HT-29 (cell line): ENCODE results near the gene ZNF766. TPM values are rescaled to one million over a fixed set of nuclear protein-coding genes. Genes with fewer than 3 reads are reported as not detected.
A peak's percentile ranks its signal among the peaks of the same experiment; 100 is the strongest.
"Not testable (repeated sequence)": the region's sequence is repeated elsewhere in the genome, so short reads cannot be mapped to it uniquely, and the experiment has no call there.

Source experiments
- DNase-seq: peaks from one replicate; pipeline ENCODE4 v3.0.0-alpha.2; 2015; ENCODE audit warnings: low spot score
- total RNA-seq: library from RNA; depleted of rRNA; stranded (reverse); fragments of >200 nt; shearing (Covaris generic); gene quantifications from 2 replicates; pipeline ENCODE4 v1.2.3, GENCODE V29; 2014; rRNA removed

Gene ZNF766
- total RNA-seq = 6.1 and 9.2 TPM in 2 replicates

DNA sequence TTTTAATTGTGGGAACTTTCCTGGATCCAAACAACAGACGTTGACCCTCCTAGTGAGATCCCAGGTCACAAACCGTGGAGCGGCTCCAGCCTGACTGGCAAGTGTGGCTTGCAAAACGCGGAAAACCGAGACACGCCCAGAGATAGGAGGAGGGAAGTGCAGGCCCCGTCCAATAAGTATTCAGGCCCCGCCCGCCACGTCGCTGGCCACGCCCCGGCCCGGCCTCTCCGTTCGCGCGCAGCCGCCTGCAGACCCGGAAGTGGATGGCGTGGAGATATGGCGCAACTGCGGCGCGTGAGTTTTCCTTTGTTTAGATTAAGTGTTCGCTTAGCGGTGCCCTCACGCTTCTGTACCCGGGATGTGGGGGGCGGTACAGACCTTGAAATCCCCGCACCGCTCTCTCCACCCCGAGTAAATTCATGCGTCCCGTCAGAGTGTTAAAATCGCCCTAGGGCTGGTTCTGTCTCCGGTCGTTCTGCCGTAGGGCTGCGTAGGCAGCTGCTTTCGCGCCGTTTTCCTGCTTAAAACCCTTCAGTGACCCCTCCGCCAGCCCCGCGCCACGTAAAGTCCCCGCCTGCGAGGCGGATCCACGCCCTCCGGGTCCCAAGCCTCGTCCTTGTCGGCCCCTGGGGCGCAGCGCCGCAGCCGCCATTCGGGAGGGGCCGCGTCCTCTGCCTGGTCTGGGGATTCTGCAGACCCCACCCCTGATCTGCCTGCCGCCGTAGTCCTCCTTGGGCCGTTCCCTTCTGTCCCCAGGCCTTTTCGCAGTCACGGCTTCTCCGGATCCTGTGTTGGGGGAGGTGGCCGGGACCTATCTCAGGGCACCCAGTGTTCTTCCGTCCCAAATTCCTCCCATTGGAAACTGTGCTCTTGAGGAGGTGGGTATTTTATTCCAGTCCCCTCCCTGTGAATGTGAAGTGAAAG lies at the start of gene ZNF766:
TSS of gene ZNF766 (plus strand) at position 250 of the 924 bp plus-strand sequence. CDS start at position 277, 27 bp downstream.
- peak; percentile 98 for DNase-seq

DNA sequence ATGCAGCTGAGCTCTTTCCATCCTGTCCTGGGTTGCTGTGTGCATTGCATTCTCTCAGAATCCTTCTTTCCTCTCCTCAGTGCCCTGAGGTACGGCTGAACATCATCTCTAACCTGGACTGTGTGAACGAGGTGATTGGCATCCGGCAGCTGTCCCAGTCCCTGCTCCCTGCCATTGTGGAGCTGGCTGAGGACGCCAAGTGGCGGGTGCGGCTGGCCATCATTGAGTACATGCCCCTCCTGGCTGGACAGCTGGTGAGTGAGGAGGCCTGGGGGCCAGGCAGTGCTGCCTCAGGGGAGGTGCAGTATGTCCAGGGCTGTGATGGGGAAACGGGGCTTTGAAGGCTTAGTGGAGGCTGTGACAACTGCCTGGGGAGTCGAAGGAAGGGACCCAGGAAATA lies 49.8 kb upstream of the ZNF766 start:
- DNase-seq = no peak

DNA sequence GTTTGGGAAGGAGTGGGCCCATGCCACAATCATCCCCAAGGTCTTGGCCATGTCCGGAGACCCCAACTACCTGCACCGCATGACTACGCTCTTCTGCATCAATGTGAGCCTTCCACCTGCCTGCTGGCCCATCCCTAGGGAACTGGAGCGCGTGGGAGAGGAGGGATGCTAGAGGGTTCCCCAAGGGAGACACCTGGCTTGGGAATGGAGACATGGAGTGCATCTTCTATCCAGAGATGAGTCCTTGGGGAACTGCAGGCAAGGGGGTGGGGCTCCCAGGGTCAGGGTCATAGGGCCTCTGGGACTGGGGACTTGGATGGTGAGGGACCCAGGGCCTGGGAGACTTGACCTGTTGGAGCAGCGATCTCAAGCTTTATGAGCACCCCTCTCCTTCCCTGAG lies 48.4 kb upstream of the ZNF766 start:
- DNase-seq = no peak

DNA sequence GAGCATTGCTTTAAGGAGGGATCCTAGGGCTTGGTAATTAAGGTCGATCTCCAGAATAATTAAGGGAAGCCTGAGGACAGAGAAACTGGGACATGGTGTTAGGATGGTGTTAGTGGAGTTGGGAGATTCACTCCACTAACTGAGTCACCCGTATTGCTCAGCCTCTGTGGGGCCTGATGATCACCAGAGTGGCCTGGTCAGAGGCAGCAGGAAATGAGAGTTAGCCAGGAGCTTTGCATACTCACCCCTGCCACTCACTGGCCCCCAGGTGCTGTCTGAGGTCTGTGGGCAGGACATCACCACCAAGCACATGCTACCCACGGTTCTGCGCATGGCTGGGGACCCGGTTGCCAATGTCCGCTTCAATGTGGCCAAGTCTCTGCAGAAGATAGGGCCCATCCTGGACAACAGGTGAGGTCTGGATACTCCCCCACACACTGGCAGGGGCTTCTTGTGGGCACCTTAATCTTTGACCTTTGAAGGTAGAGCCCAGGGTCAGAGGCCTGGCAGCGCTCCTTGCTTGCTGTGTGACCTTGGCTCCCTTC lies 47.5 kb upstream of the ZNF766 start:
- DNase-seq = no peak

DNA sequence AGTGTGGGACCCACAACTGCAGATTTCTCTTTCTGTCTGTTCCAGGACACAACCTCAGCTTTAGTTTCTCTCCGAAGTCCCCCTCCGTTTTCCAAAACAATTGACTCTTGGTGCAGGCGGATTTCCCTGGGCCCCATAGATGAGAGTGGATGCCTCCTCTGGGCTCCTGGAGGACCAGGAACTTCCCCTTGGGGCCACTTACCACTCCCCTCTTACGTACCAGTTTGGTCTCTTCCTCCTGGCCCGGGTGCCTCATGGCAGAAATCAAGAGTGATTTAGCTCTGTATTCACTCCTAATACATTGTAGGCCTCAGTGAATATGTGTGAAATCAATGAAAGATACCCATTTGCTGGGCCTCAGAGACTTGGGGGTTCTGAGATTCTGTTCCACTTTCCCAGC lies 45.2 kb upstream of the ZNF766 start:
- no peak for DNase-seq

DNA sequence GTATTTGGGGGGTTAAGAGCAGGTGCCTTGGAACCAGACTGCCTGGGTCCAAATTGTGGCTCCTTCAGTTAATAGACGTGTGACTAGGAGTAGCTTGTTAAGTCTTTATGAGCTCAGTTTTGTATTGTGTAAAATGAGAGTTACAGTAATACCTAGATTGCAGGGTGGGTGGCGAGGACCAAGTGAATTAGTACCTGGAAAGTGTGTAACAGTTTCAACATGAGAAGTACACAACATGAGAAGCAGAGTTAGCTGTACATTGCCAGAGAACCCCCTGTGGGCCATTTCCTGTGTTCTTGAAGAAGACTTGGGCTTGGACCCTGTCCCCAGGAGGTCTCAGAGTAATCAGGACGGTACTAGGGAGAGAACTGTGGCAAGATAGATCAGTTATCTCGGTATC lies 42.7 kb upstream of the ZNF766 start:
- no peak for DNase-seq

DNA sequence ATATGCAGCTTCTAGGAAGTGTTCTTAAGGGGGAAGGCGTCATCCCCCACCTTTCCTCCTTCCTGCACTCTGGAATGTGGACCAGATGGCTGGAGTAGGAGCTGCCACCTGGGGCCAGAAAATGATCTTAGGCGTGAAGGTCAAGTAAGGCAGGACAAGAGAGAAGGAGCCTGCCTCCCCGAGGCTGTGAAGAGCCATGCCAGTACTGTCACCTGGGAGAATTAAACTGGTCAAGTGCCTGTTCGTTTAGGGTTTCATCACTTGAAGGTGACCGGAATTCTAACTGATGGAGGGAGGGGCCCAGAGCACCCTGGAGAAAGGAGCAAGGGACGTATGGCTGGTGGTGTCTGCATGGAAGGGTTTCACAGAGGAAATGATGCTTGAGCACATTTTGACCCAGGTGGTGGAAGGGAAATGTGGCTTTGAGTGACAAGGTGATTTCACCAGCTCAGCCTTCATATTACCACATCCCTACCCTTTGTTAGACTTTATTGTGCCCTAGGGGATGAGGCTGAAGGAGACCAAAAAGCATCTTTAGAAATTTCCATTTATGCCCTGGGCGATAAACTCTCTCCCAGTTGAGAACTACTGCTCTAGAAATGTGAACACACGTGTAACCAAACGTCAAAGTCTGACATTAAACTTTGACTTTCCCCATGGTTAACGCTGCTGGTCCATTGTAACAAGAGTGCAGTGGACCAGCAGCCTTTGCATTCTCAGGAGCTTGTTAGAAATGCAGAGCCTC lies 42.0 kb upstream of the ZNF766 start:
- no peak for DNase-seq

DNA sequence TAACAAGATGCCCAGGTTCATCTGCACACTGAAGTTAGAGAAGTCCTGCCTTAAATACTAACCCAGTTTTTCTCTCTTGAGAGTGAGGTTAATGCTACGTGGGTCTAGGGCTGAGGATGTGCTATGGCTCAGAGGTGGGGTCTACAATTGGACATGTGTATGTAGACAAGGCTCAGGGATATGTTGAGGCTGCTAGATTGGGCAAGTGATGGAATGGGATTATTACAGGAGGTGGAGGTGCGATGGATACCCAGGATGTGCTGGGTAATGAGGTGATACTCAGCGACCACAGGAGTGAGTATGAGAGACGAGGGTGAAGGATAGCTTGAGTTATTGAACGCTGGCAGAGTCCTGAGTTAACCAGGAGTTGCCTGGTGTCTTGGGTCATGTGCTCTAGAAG lies 41.4 kb upstream of the ZNF766 start:
- no peak for DNase-seq

DNA sequence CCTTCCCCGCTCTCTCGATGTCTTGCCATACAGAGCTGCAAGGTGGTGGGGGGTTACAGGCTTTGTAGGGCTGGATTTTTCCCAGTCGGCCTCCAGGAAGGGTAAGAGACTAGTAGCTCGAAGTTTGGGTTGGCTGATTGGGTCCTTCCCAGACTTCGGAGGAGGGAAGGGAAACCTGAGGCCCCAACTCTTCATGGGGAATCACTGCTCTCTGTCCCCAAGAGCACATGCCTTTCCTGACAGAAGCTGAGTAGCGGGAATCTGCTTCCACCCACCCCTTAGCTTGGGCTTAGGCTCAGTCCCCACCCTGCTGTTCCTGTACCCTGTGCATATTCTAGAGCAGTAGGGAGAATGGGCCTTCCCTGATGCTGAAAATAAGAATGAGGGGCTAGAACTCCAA lies 39.9 kb upstream of the ZNF766 start:
- no peak for DNase-seq

DNA sequence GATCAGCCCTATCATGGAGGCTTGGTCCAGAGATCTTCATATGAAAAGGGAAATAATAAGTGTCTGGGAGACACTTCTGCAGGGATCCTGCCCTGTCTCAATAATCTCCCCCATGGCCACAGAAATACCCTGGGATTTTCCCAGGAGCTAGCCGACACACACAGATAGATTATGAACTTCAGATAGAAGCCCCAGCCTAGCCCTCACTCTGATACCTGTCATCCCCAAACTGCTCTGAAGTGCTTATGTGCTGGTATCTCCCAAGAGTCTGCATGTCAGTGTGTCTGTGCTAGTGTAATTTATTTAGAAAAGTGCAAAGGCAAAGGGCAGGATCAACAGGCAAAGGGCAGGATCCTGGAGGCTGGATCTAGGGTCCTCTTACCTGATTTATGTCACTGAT lies 38.7 kb upstream of the ZNF766 start:
- no peak for DNase-seq

DNA sequence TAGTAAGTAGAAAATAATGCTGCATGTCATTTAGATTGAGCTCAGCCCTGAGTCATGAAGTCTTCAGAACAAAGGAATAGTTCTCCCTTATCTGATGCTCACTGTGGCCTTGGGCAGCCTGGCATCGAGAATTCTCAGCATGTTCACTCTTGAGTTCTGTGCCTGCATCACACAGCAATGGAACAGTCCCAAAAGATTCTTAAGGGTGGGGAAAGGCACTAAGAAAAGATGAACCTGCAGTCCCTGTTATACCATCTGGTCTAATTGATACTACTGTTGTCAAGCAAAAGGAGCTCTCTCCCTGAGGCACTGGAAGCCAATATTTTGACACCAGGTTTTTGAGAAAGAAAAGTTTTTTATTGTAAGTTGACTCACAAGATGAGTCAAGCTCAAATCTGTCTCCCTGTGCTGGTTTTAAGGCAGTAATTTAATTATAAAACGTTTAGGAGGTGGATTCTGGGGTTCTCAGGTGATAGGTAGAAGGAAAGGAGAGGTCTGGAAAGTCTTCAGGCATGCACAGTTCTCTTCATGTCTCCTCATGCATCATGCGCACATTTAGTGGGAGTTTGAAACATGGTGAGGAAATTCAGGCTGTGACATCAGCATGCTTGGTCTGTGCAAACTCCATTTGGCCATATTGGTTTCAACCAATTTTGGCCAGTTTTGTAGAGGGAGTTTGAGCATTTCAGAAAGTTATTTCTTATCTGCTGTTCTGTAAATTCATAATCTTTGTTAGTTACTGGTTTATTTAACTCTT lies 38.1 kb upstream of the ZNF766 start:
- no peak for DNase-seq

DNA sequence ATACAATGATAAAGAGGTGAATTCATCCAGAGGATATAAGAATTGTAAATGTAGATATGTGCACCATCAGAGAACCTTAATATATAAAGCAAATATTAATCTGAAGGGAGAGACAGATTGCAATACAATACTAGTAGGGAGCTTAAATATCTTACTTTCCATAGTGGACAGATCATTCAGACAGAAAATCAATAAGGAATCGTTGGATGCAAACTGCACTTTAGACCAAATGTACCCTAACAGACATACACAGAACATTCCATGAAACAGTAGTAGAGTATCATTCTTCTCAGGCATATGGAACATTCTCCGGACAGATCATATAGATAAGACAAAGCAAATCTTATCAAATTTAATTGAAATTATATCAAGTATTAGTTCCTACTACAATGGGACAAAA lies 35.0 kb upstream of the ZNF766 start:
- DNase-seq = no peak

DNA sequence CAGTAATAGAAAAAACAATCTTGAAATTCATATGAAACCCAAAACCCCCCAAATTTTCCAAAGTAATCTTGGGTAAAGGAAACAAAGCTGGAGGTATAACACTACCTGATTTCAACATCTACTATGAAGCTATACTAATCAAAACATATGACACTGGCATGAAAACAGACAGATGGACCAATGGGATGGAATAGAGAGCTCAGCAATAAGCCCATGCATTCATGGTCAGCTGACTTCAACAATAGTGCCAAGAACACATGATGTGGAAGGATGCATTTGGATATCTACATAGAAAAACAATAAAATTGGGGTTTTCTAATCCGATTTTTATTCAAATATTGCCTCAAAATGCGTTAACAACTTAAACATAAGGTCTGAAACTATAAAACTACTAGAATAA lies 32.2 kb upstream of the ZNF766 start:
- DNase-seq = no peak

DNA sequence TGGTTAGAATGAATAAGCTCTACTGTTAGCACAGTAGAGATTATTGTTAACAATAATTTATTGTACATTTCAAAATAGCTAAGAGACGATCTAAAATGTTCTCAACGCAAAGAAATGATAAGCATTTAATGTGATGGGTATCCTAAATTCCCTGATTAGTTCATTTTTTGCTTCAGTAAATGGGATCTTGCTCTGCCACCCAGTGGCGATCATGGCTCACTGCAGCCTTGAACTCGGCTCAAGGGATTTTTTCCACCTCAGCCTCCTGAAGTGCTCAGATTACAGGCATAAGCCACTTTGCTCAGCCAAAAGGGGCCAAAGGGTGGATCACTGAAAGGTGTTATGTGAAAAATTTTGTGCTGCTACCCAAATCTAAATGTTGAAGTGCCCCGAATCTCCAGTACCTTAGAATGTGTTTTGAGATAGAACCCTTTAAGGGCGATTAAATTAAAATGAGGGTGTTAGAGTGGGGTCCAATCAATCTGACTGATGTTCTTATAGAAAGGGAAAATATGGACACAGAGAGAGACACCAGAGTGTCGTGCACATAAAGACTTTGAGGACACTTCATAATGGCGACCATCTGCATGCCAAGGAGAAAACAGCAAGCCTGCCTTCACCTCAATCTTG lies 31.5 kb upstream of the ZNF766 start:
- DNase-seq = peak; percentile 82

DNA sequence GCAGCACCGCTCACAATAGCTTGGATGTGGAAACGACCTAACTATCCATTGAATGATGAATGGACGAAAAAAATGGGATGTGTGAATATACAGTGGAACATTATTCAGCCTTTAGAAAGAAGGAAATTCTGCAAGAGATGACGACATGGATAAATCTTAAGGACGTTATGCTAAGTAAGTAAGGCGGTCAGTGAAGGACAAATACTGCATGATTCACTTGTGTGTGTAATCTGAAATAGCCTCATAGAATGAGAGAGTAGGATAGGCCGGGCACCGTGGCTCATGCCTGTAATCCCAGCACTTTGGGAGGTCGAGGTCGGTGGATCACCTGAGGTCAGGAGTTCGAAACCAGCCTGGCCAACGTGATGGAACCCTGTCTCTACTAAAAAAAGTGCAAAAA lies 25.4 kb upstream of the ZNF766 start:
- no peak for DNase-seq

DNA sequence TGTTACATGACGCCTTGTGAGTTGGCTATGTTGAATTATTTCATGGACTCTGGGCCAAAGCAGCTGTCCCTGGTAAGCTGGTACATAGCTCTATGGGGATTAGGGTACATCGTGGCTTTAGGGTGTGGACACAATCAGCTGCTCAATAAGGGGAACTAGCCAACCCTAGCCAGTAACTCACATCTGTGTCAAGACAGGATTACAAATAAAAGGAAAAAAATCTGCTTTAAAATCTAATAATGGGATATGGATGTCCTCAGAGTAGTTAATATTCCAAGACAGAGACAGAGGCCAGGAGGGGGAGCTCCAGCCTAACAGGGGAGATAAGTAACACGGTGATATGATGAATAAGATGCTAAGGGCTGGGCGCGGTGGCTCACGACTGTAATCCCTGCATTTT lies 21.1 kb upstream of the ZNF766 start:
- peak; percentile 55 for DNase-seq

DNA sequence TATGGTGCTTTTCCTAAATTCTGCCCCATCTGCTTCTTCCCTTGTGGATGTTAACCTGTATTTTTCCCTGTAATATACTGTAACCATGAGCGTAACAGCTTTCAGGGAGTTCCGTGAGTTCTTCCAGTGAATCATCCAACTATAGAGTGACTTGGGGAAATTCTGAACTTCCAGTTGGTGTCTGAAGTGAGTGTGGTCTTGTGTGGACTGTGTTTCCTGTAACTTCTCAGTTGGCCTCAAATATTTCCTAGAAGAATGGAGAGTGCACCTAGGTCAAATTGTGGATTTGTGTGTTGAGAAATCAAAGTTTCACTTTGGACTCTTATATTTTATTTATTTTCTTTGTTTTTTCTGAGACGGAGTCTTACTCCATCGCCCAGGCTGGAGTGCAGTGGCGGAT lies 11.0 kb upstream of the ZNF766 start:
- DNase-seq = no peak

DNA sequence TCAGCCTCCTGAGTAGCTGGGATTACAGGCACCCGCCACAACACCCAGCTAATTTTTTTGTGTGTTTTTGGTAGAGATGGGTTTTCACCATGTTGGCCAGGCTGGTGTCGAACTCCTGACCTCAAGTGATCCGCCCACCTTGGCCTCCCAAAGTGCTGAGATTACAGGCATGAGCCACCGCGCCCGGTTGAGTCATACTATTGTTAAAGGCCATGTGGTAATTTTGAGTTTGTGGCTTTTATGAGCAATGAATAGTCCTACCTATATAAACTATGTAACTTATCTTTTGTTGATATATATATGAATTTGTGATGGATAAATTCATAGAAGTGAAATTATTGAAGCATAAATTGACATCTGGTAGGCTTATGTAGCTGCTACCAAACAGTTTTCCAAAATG lies 3.8 kb upstream of the ZNF766 start:
- not testable (repeated sequence) for DNase-seq

DNA sequence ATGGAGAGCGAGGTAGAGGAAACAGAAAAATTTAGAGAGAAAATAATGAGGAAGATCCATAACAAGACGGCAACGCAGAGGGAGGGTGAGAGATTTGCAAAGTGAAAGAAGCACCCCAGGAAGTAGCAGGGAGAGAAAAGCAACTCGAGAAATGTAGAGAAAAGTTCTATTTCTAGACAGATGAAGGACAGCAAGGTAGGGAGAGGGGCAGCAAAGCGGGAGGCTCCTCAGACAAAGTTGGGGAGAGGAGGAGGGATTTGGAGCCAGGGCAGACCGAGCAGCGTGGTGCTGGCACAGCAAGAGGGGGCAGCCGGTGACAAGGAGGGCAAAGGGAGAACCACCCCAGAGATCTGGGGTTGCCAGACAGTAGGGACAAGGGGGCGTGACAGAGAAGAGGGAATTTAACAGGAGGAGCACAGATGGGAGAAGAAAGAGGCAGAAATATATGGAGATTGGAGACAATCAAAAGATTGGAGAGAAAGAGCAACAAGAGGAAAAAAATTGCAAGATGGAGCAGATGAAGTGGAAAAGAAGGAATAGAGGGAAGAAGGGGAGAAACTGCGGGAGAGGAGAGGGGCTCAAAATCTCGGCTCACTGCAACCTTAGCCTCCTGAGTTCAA lies 989 bp downstream of the ZNF766 start:
- peak; percentile 58 for DNase-seq

DNA sequence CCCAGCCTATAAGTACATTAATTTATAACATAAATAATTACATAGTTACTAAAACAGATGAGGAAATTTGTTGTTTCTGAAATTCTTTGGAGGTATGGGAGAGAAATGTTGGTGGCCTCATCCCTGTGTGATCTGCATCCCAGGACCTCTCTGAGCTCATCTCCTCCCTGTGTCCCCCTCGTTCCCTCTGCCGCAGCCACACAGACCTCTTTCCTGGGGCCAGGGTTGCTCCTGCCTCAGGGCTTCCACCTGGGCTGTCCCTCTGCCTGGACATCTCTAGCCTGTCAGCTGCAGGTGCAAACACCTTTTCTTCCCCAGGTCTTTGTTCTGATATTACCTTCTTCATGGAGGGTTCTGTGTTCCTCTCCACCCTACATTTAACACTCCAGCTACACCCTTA lies 3.9 kb downstream of the ZNF766 start:
- DNase-seq = no peak

DNA sequence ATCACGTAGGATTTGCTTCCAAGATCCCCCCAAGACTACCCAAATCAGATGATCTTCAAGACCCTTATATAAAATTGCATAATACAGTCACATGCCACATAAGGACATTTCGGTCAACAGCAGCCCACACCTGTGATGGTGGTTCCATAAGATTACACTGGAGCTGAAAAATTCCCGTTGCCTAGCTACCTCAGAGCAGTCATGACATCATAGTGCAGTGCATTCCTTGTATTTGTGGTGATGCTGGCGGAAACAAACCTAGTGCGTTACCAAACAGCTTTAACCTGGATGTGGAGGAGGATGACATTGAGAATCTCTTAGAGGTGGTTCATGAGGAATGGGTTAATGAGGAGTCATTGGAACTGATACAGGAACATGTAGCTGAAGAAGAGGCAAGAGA lies 4.8 kb downstream of the ZNF766 start:
- DNase-seq = no peak
